ENCODE data around the gene NUMBL. TPM values are rescaled to one million over a fixed set of nuclear protein-coding genes. Genes with fewer than 3 reads are reported as not detected.
A peak's percentile ranks its signal among the peaks of the same experiment; 100 is the strongest.
"Not testable (repeated sequence)": the region's sequence is repeated elsewhere in the genome, so short reads cannot be mapped to it uniquely, and the experiment has no call there.

The NUMBL gene
- total RNA-seq, result 9.4 TPM

DNA sequence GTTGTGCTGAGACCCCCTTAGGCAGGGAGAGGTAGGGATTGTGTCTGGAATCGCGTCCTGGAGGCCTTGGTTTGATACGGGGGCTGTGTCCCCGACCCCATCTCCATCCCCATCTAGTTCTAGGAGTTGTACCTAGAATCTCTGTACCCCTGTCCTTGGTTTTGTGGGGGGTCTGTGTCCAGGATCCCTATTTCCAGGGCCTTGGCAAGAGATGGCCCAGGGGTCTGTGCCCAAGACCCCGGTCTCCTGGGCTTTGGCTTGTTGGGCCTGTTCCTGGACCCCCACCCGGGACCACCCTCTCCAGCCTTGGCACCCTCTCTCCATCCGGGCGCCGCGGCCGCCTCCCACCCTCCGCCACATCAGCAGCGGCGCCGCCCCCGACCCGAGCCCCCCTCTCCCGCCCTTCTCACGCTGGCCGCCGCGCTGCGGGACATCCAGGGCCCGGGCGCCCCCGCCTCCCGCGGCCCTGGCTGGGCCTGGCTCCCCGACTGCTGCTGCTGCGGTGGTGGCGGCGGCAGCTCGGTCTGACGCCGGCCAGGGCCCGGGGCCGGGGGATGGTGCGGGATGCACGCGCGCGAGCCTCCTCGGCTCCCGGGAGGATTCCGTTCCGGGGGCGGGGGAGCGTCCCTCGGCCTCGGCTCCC is at the start of gene NUMBL:
Gene NUMBL (minus strand): TSS at position 602 of the 643 bp plus-strand sequence. CDS start 168 bp downstream, at position 434.
- peaks cover 12 to 20% (median 20%) of the 10 kb centered on the region in 3 donors for H3K36me3 ChIP-seq (ENCODE audit: control insufficient read depth in 3 of 3, insufficient read depth in 3 of 3, low read length in 3 of 3)
- peaks cover 25 to 40% (median 34%) of the 10 kb centered on the region in 3 donors for H3K4me1 ChIP-seq (ENCODE audit: control insufficient read depth in 3 of 3, insufficient read depth in 3 of 3, low read length in 3 of 3)
- H3K4me3 ChIP-seq (ENCODE audit: low read length in 3 of 3), result peak within 1 kb of the TSS; percentile 76 to 81 (median 77)
- H3K27ac ChIP-seq (ENCODE audit: low read depth, low read length), result peak within 1 kb of the TSS; percentile 96
- H3K27me3 ChIP-seq (ENCODE audit: control insufficient read depth in 3 of 3, insufficient read depth in 3 of 3, low read length in 3 of 3), result no peaks in the 10 kb centered on the region
- no peaks in the 10 kb centered on the region for H3K9me3 ChIP-seq (ENCODE audit: control insufficient read depth in 3 of 3, low read length in 3 of 3)
- peak within 1 kb of the TSS; percentile 76 to 94 (median 86) for H3K9ac ChIP-seq (ENCODE audit: low read depth in 1 of 3, low read length in 3 of 3)

DNA sequence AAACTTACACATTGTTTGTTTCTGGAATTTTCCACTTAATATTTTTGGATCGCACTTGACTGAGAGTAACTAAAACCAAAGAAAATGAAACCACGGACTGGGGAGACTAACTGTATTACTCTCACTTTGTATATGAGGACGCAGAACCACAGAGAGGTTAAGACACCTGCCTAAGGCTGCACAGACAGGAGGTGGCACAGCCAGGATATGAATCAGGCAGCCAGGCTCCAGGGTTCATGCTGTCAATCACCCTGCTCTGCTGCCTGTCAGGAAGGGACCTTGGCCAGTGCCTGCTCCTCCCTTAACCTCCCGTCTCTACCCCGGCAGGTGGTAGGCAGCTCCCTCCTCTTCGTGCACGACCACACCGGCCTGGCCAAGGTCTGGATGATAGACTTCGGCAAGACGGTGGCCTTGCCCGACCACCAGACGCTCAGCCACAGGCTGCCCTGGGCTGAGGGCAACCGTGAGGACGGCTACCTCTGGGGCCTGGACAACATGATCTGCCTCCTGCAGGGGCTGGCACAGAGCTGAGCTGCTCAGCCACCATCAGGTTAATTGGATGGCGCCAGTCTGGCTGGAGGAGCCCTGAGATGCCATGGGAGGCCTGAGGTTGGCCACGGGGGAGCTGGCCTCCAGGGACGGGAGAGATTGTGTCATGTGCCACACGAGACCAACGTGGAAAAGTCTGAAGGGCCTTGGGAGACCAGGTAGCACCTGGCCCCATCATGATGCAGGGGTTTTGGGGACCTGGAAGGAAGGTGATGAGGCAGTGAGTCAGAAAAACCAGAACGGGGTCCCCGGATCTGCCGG is 48.8 kb upstream of the NUMBL start:
- peak overlapping the region in 2 of 3 donors; percentile 12 to 68 for H3K9ac ChIP-seq (ENCODE audit: low read depth in 1 of 3, low read length in 3 of 3)
- H3K9me3 ChIP-seq (ENCODE audit: control insufficient read depth in 3 of 3, low read length in 3 of 3), result no peaks in the 10 kb centered on the region
- H3K4me3 ChIP-seq (ENCODE audit: low read length in 3 of 3), result no peak overlapping the region
- H3K27me3 ChIP-seq (ENCODE audit: control insufficient read depth in 3 of 3, insufficient read depth in 3 of 3, low read length in 3 of 3), result no peaks in the 10 kb centered on the region
- peaks cover 39 to 46% (median 42%) of the 10 kb centered on the region in 3 donors for H3K36me3 ChIP-seq (ENCODE audit: control insufficient read depth in 3 of 3, insufficient read depth in 3 of 3, low read length in 3 of 3)
- H3K4me1 ChIP-seq (ENCODE audit: control insufficient read depth in 3 of 3, insufficient read depth in 3 of 3, low read length in 3 of 3), result peaks cover 20 to 25% (median 25%) of the 10 kb centered on the region in 3 donors
- H3K27ac ChIP-seq (ENCODE audit: low read depth, low read length), result no peak overlapping the region

DNA sequence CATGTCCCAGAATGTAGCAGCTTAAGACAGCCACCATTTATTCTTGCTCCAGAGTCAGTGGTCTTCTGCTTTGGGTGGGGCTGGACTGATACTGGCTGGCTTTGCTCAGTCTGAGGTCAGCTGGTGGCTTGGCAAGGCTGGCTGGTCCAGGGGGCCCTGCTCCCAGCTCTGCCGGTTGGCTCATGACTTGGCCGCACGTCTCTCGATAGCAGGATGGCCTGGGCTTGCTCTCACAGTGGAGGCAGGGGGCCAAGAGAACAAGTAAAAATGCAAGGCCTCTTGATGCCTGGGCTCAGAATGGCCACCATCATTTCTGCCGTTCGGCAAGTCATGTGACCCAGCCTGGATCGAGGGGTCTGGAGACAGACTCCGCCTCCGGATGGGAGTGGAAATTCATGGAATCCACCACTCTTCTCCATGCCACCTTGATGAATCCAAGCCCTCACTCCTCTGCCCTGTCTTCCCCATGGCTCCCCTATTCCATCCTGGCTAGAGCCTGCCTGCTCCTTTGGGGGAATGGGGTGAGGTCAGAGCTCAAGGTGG is 46.7 kb upstream of the NUMBL start:
- Histone ChIP-seq H3K27me3 (ENCODE audit: control insufficient read depth in 3 of 3, insufficient read depth in 3 of 3, low read length in 3 of 3) (no peaks in the 10 kb centered on the region), H3K36me3 (ENCODE audit: control insufficient read depth in 3 of 3, insufficient read depth in 3 of 3, low read length in 3 of 3) (peaks cover 49 to 58% (median 56%) of the 10 kb centered on the region in 3 donors), H3K4me3 (ENCODE audit: low read length in 3 of 3) (no peak overlapping the region), H3K9ac (ENCODE audit: low read depth in 1 of 3, low read length in 3 of 3) (peak overlapping the region in 1 of 3 donors; percentile 8), H3K27ac (ENCODE audit: low read depth, low read length) (no peak overlapping the region), H3K4me1 (ENCODE audit: control insufficient read depth in 3 of 3, insufficient read depth in 3 of 3, low read length in 3 of 3) (peaks cover 19 to 25% (median 25%) of the 10 kb centered on the region in 3 donors), H3K9me3 (ENCODE audit: control insufficient read depth in 3 of 3, low read length in 3 of 3) (no peaks in the 10 kb centered on the region)

DNA sequence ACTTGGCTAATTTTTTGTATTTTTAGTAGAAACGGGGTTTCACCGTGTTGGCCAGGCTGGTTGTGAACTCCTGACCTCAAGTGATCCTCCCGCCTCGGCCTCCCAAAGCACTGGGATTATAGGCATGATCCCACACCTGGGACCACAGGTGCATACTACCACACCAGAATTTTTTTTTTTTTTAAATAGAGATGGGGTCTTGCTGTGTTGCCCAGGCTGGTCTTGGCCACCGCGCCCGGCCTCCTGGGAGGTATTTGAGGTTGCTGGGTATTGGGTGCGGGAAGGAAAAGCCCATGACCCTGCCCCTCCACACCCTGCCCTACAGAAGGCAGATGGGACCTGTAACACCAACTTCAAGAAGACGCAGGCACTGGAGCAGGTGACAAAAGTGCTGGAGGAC is 46.2 kb upstream of the NUMBL start:
- Histone ChIP-seq H3K27ac (ENCODE audit: low read depth, low read length) (no peak overlapping the region), H3K36me3 (ENCODE audit: control insufficient read depth in 3 of 3, insufficient read depth in 3 of 3, low read length in 3 of 3) (peaks cover 47 to 60% (median 58%) of the 10 kb centered on the region in 3 donors), H3K4me3 (ENCODE audit: low read length in 3 of 3) (no peak overlapping the region), H3K9me3 (ENCODE audit: control insufficient read depth in 3 of 3, low read length in 3 of 3) (no peaks in the 10 kb centered on the region), H3K27me3 (ENCODE audit: control insufficient read depth in 3 of 3, insufficient read depth in 3 of 3, low read length in 3 of 3) (no peaks in the 10 kb centered on the region), H3K9ac (ENCODE audit: low read depth in 1 of 3, low read length in 3 of 3) (no peak overlapping the region), H3K4me1 (ENCODE audit: control insufficient read depth in 3 of 3, insufficient read depth in 3 of 3, low read length in 3 of 3) (peaks cover 18 to 25% (median 24%) of the 10 kb centered on the region in 3 donors)

DNA sequence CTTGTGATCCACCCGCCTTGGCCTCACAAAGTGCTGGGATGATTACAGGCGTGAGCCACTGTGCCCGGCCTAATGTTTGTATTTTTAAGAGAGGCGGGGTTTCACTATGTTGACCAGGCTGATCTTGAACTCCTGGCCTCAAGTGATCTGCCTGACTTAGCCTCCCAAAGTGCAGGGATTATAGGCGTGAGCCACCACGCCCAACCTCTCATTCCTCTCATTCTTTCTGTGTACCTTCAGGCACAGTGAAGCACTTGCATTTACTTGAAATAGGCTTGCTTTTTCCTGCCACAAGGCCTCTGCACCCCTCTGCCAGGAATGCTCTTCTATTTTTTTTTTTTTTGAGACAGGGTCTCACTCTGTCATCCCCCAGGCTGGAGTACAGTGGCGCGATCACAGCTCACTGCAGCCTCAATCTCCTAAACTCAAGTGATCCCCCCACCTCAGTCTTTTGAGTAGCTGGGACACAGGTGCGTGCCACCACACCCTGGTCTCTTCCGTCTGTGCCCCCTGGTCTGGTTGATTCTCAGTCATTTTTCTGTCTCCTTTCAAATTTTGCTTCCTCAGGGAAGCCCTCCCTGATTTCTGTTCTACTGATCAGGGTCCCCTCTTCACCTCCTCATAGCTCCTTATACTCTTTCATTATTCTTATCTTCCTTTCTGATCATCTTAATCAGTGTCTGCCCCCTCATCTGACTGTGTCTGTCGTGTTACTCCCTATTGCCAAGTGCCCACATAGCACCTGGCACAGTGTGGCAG is 44.7 kb upstream of the NUMBL start:
- Histone ChIP-seq H3K4me3 (ENCODE audit: low read length in 3 of 3) (no peak overlapping the region), H3K36me3 (ENCODE audit: control insufficient read depth in 3 of 3, insufficient read depth in 3 of 3, low read length in 3 of 3) (peaks cover 53 to 72% (median 70%) of the 10 kb centered on the region in 3 donors), H3K27ac (ENCODE audit: low read depth, low read length) (no peak overlapping the region), H3K9me3 (ENCODE audit: control insufficient read depth in 3 of 3, low read length in 3 of 3) (no peaks in the 10 kb centered on the region), H3K9ac (ENCODE audit: low read depth in 1 of 3, low read length in 3 of 3) (no peak overlapping the region), H3K4me1 (ENCODE audit: control insufficient read depth in 3 of 3, insufficient read depth in 3 of 3, low read length in 3 of 3) (peaks cover 7 to 12% (median 11%) of the 10 kb centered on the region in 3 donors), H3K27me3 (ENCODE audit: control insufficient read depth in 3 of 3, insufficient read depth in 3 of 3, low read length in 3 of 3) (no peaks in the 10 kb centered on the region)

DNA sequence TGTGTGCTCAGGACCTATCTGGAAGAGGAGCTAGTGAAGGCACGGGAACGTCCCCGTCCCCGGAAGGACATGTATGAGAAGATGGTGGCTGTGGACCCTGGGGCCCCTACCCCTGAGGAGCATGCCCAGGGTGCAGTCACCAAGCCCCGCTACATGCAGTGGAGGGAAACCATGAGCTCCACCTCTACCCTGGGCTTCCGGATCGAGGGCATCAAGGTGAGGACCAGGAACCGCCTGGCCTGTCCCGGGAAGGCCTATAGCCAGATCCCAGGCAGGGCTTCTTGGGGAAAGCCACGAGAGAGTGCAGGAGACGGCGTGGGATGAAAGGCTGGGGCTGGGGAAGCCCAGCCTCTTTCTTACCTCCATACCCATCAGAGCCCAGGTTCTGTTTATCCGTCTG is 42.7 kb upstream of the NUMBL start:
- H3K9me3 ChIP-seq (ENCODE audit: control insufficient read depth in 3 of 3, low read length in 3 of 3), result no peaks in the 10 kb centered on the region
- no peak overlapping the region for H3K4me3 ChIP-seq (ENCODE audit: low read length in 3 of 3)
- peaks cover 49 to 62% (median 60%) of the 10 kb centered on the region in 3 donors for H3K36me3 ChIP-seq (ENCODE audit: control insufficient read depth in 3 of 3, insufficient read depth in 3 of 3, low read length in 3 of 3)
- no peak overlapping the region for H3K27ac ChIP-seq (ENCODE audit: low read depth, low read length)
- H3K27me3 ChIP-seq (ENCODE audit: control insufficient read depth in 3 of 3, insufficient read depth in 3 of 3, low read length in 3 of 3), result no peaks in the 10 kb centered on the region
- H3K4me1 ChIP-seq (ENCODE audit: control insufficient read depth in 3 of 3, insufficient read depth in 3 of 3, low read length in 3 of 3), result no peaks in the 10 kb centered on the region
- no peak overlapping the region for H3K9ac ChIP-seq (ENCODE audit: low read depth in 1 of 3, low read length in 3 of 3)

DNA sequence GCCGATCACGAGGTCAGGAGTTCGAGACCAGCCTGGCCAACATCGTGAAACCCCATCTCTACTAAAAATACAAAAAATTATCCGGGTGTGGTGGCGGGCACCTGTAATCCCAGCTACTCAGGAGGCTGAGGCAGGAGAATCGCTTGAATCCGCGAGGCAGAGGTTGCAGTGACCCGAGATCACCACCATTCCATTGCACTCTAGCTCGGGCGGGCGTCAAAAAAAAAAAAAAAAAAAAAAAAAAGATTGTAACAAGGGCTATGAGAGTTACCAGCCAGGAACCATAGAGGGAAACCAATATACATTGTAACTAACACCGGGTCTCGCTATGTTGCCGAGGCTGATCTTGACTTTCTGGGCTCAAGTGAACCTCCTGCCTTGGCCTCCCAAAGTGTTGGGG is 41.9 kb upstream of the NUMBL start:
- H3K9ac ChIP-seq (ENCODE audit: low read depth in 1 of 3, low read length in 3 of 3); H3K4me3 ChIP-seq (ENCODE audit: low read length in 3 of 3); H3K4me1 ChIP-seq (ENCODE audit: control insufficient read depth in 3 of 3, insufficient read depth in 3 of 3, low read length in 3 of 3); H3K9me3 ChIP-seq (ENCODE audit: control insufficient read depth in 3 of 3, low read length in 3 of 3); H3K27ac ChIP-seq (ENCODE audit: low read depth, low read length); H3K27me3 ChIP-seq (ENCODE audit: control insufficient read depth in 3 of 3, insufficient read depth in 3 of 3, low read length in 3 of 3): not testable (repeated sequence)
- peaks cover 53 to 65% (median 62%) of the 10 kb centered on the region in 3 donors for H3K36me3 ChIP-seq (ENCODE audit: control insufficient read depth in 3 of 3, insufficient read depth in 3 of 3, low read length in 3 of 3)

DNA sequence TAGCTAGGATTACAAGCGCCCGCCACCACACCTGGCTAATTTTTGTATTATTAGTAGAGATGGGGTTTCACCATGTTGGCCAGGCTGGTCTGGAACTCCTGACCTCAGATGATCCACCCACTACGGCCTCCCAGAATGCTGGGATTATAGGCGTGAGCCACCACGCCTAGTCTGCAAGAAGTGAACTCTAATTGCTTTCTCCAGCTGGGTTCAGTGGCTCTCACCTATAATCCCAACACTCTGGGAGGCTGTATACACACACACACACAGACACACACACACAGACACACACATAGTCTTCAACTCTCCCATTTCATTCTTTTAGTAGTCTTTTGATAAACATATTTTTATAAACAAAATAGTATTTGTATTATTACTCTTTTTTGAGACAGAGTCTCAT is 39.6 kb upstream of the NUMBL start:
- not testable (repeated sequence) for H3K9me3 ChIP-seq (ENCODE audit: control insufficient read depth in 3 of 3, low read length in 3 of 3); H3K4me1 ChIP-seq (ENCODE audit: control insufficient read depth in 3 of 3, insufficient read depth in 3 of 3, low read length in 3 of 3); H3K27ac ChIP-seq (ENCODE audit: low read depth, low read length); H3K4me3 ChIP-seq (ENCODE audit: low read length in 3 of 3); H3K27me3 ChIP-seq (ENCODE audit: control insufficient read depth in 3 of 3, insufficient read depth in 3 of 3, low read length in 3 of 3); H3K9ac ChIP-seq (ENCODE audit: low read depth in 1 of 3, low read length in 3 of 3)
- H3K36me3 ChIP-seq (ENCODE audit: control insufficient read depth in 3 of 3, insufficient read depth in 3 of 3, low read length in 3 of 3), result peaks cover 53 to 65% (median 62%) of the 10 kb centered on the region in 3 donors

DNA sequence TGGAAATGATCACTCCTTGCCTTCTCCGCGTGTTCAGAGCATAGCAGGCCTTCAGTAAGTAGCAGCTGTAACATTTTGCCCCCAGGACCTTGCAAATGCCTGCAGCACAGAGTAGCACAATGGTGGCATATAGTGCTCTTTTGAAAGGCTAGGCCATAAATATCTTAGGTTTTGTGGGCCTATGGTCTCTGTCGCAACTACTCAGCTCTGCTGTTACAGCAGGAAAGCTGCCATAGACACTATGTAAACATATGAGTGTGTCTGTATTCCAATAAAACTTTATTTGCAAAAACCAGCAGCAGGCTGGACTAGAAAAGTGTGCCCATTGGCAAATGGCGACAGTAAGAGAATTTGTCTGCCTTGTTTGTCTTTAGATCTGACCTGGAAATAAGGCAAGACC is 35.8 kb upstream of the NUMBL start:
- no peak overlapping the region for H3K9ac ChIP-seq (ENCODE audit: low read depth in 1 of 3, low read length in 3 of 3)
- peaks cover 34 to 53% (median 38%) of the 10 kb centered on the region in 3 donors for H3K36me3 ChIP-seq (ENCODE audit: control insufficient read depth in 3 of 3, insufficient read depth in 3 of 3, low read length in 3 of 3)
- no peak overlapping the region for H3K4me3 ChIP-seq (ENCODE audit: low read length in 3 of 3)
- no peaks in the 10 kb centered on the region for H3K27me3 ChIP-seq (ENCODE audit: control insufficient read depth in 3 of 3, insufficient read depth in 3 of 3, low read length in 3 of 3)
- H3K27ac ChIP-seq (ENCODE audit: low read depth, low read length), result no peak overlapping the region
- H3K4me1 ChIP-seq (ENCODE audit: control insufficient read depth in 3 of 3, insufficient read depth in 3 of 3, low read length in 3 of 3), result peaks cover 0 to 4% (median 3%) of the 10 kb centered on the region in 3 donors
- H3K9me3 ChIP-seq (ENCODE audit: control insufficient read depth in 3 of 3, low read length in 3 of 3), result no peaks in the 10 kb centered on the region

Data from skeletal muscle tissue (tissue), 4 donors.